Stimulated activated CD4-positive, alpha-beta T cell treated with anti-CD3 and anti-CD28 coated beads, Interleukin-4, amount 100 ng/mL, for 4 hours (primary cell): ENCODE measurements around the gene CDKN2A.

Experiments used
- DNase-seq, 2 experiments: peaks; one replicate each; pipeline ENCODE4 v3.0.0-alpha.2; 2020

CDKN2A gene

DNA sequence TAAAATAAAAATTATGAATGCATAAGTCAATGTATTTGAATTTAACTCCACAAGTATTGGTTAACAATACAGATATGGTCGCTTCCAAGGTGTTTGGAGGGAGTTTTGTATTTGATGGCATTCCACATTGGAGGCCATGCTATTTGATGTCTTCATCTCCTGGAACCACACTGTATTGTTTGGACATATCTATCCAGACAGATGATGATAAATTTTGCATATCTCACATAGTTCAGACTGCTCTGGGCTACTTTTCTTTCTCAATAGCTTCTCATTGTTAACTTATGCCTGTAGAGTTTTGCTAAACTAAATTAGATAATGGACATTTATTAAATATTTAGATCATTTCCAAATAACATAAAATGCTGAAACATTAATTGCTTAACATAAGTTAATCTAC is 58.0 kb downstream of the CDKN2A start:
- DNase-seq: no peak

DNA sequence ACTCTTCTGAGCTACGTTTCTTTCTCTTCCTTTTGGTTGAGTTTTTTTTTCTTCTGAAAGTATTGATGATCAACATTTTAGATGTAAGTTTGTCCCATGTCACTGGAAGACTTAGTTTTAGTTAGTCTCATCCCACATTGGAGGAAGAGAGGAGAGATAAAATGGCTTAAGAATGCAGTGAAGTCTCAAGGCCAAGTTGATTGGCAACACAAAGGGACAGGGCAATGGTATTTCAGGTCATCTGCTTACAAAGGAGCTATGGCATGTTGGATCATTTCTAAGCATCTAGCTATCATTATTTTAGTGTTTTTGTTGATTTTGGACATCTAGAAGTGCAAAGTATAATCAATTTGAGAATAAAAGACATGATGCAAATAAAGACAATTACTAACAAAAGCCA is 58.6 kb downstream of the CDKN2A start:
- DNase-seq: no peak

DNA sequence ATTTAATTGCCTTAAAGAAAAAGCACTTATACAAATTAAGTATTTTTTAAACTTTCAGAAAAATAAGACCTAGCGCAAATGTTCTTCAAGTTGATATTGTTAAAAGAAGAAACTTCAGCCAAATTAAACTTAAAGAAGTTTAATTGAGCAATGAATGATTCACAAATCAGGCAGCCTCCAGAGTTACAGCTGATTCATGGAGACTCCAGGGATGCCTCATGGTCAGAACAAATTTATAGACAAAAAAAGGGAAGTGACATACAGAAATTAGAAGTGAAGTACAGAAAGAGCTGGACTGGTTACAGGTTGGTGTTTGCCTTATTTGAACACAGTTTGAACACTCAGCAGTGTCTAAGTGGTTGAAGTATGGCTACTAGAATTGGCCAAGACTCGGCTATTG is 60.3 kb downstream of the CDKN2A start:
- no peak for DNase-seq

- no peak for DNase-seq
These were observed 60.9 kb downstream of the CDKN2A start for GRCh38 chr9:21933281-21933680.

- DNase-seq: no peak
These were observed 62.8 kb downstream of the CDKN2A start for GRCh38 chr9:21931428-21931827.

- no peak for DNase-seq
These were observed 66.4 kb downstream of the CDKN2A start for GRCh38 chr9:21927752-21928151.

DNA sequence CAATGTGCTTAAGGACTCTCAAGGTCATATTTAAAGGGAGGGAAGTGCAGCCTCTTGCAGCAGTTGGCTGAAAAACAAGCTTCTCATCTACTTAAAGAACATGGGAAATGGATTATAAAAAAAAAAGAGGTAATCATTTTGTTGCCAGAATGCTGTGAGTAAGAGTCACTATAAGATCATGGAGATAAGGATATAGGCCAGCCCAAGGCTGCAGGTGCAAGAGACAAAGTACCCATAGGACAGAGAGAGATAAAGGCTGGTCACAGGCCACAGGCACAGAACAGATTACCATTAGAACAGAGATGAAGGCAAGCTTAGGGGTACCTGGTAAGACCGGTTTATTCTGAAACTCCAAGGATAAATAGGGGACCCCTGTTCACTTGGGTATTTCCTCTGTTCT is 70.5 kb downstream of the CDKN2A start:
- DNase-seq: no peak

DNA sequence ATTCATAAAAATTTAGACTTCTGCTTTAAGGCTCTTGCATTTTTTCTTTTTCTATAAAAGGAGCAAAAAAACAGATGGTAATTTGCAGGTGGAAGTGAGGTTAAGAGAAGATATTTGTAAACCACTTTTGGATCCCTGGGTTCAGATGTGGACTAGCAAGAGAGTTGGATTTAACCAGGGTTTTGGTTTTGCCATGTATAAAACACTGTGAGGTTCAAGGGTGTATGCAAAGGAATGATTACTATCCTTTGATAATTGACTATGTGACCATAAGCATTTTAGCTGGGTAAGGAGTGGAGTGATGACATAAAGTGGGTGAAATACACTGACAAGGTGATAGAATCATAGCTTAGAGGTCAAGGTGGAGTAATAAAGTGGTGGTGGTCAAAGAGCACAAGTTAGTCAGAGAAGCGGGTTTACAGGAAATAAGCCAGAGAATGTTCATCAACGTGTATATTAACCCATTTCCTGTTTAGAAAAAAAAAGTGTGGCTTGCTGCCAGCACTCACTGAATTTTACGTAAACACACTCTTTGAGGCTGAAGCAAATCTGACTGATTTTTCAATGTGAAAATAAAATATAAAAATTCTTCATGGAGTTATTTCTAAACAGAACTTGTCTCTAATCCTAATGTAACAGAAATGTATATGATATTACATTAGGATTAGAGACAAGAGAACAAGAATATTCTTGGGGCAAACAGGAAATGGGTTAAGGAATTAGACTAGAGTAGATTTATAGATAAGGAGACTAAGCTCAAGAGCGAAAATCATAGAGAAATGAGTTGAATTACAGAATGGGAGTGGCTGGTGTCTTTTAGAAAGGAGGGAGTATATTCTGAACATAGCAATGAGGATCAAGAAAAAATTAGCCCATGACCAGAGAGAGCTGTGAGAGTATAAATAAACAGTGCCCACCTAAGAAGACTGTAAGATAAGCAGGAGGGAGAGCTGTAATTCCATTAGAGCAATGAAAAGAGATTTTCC is 74.5 kb downstream of the CDKN2A start:
- peak in 1 of 2 experiments; percentile 2 for DNase-seq
